HG03045 (cell line): Measurements from ENCODE around the gene ZC3H12C.
A peak's percentile ranks its signal among the peaks of the same experiment; 100 is the strongest.

Experiments used
- ATAC-seq: cut with Tn5 transposase; IDR thresholded peaks from one replicate; pipeline ENCODE4 v1.9.1; 2021; ENCODE audit warnings: mild to moderate bottlenecking, moderate library complexity; ENCODE audit not compliant: unreplicated experiment

ZC3H12C gene

GRCh38 chr11:110076371-110076965, 16.7 kb upstream of the ZC3H12C start:
- peak; percentile 39 for ATAC-seq

GRCh38 chr11:110077346-110077745, 15.8 kb upstream of the ZC3H12C start:
- ATAC-seq = peak; percentile 11

GRCh38 chr11:110077831-110078325, 15.3 kb upstream of the ZC3H12C start:
- ATAC-seq = peak; percentile 90

GRCh38 chr11:110078923-110079544, 14.2 kb upstream of the ZC3H12C start:
- no peak for ATAC-seq

- ATAC-seq = no peak
Measured at GRCh38 chr11:110079726-110080125, 13.5 kb upstream of the ZC3H12C start.

- no peak for ATAC-seq
Measured at GRCh38 chr11:110081462-110082376, 11.5 kb upstream of the ZC3H12C start.

- no peak for ATAC-seq
Measured at GRCh38 chr11:110082899-110083298, 10.3 kb upstream of the ZC3H12C start.

- no peak for ATAC-seq
Measured at GRCh38 chr11:110085255-110085838, 7.8 kb upstream of the ZC3H12C start.

GRCh38 chr11:110086892-110087309, 6.3 kb upstream of the ZC3H12C start:
- no peak for ATAC-seq

GRCh38 chr11:110087812-110088534, 5.2 kb upstream of the ZC3H12C start:
- no peak for ATAC-seq

- no peak for ATAC-seq
Measured at GRCh38 chr11:110088535-110089344, 4.5 kb upstream of the ZC3H12C start.

GRCh38 chr11:110089617-110090282, 3.4 kb upstream of the ZC3H12C start:
- ATAC-seq = no peak

GRCh38 chr11:110090466-110091026, 2.6 kb upstream of the ZC3H12C start:
- ATAC-seq = no peak

- no peak for ATAC-seq
Measured at GRCh38 chr11:110092111-110092514, 1.1 kb upstream of the ZC3H12C start.

- ATAC-seq = peak; percentile 24
Measured at GRCh38 chr11:110093407-110094297, 460 bp downstream of the ZC3H12C start.

- no peak for ATAC-seq
Measured at GRCh38 chr11:110094298-110095285, 1.4 kb downstream of the ZC3H12C start.

- ATAC-seq = no peak
Measured at GRCh38 chr11:110095554-110095953, 2.4 kb downstream of the ZC3H12C start.
